EL (cell line): ENCODE data around the gene PLAAT2.
A peak's percentile ranks its signal among the peaks of the same experiment; 100 is the strongest.
"Not testable (repeated sequence)": the region's sequence is repeated elsewhere in the genome, so short reads cannot be mapped to it uniquely, and the experiment has no call there.

Experiments
- DNase-seq: peaks from one replicate; pipeline ENCODE4 v3.0.0-alpha.2; 2016

Gene PLAAT2

GRCh38 chr11:63563201-63564055 lies at the start of gene PLAAT2:
TSS of gene PLAAT2 (minus strand) at chr11:63563379. CDS start at chr11:63563324, 55 bp downstream.
- no peak for DNase-seq

GRCh38 chr11:63612181-63612580 lies 49.0 kb upstream of the PLAAT2 start:
- no peak for DNase-seq

GRCh38 chr11:63611395-63611747 lies 48.2 kb upstream of the PLAAT2 start:
- DNase-seq = no peak

- DNase-seq = no peak
Measured at GRCh38 chr11:63610604-63611394, 47.6 kb upstream of the PLAAT2 start.

- peak; percentile 30 for DNase-seq
Measured at GRCh38 chr11:63609971-63610580, 46.9 kb upstream of the PLAAT2 start.

- DNase-seq = no peak
Measured at GRCh38 chr11:63609536-63609935, 46.4 kb upstream of the PLAAT2 start.

GRCh38 chr11:63608353-63609345 lies 45.5 kb upstream of the PLAAT2 start:
- peak; percentile 88 for DNase-seq

GRCh38 chr11:63603180-63603518 lies 40.0 kb upstream of the PLAAT2 start:
- no peak for DNase-seq

GRCh38 chr11:63602290-63603179 lies 39.4 kb upstream of the PLAAT2 start:
- DNase-seq = not testable (repeated sequence)

- peak; percentile 98 for DNase-seq
Measured at GRCh38 chr11:63599211-63600122, 36.3 kb upstream of the PLAAT2 start.

GRCh38 chr11:63598556-63598955 lies 35.4 kb upstream of the PLAAT2 start:
- no peak for DNase-seq

- DNase-seq = peak; percentile 53
Measured at GRCh38 chr11:63595296-63595695, 32.1 kb upstream of the PLAAT2 start.

- peak; percentile 41 for DNase-seq
Measured at GRCh38 chr11:63592975-63593395, 29.8 kb upstream of the PLAAT2 start.

- no peak for DNase-seq
Measured at GRCh38 chr11:63590024-63590788, 27.0 kb upstream of the PLAAT2 start.

- DNase-seq = no peak
Measured at GRCh38 chr11:63589000-63589399, 25.8 kb upstream of the PLAAT2 start.

GRCh38 chr11:63586451-63587166 lies 23.4 kb upstream of the PLAAT2 start:
- no peak for DNase-seq

GRCh38 chr11:63583357-63583677 lies 20.1 kb upstream of the PLAAT2 start:
- DNase-seq = no peak

- peak; percentile 13 for DNase-seq
Measured at GRCh38 chr11:63581224-63581623, 18.0 kb upstream of the PLAAT2 start.

GRCh38 chr11:63578882-63579281 lies 15.7 kb upstream of the PLAAT2 start:
- DNase-seq = not testable (repeated sequence)
